HepG2 (cell line): Measurements from ENCODE around the gene MBD5. TPM values are rescaled to one million over a fixed set of nuclear protein-coding genes. Genes with fewer than 3 reads are reported as not detected.

Source experiments
- AGO1 ChIP-seq: fragments of 200-400 bp; formaldehyde crosslinking; IDR thresholded peaks from 2 replicates; pipeline ENCODE4 v1.6.1; 2017; ENCODE audit warnings: mild to moderate bottlenecking, low read depth, low read length, moderate library complexity; ENCODE audit not compliant: poor library complexity, severe bottlenecking
- AHR ChIP-seq: IDR thresholded peaks from 2 replicates; pipeline ENCODE4 v1.6.1; 2018; ENCODE audit warnings: missing genetic modification reagents, missing compliant biosample characterization
- DMAP1 ChIP-seq: IDR thresholded peaks from 2 replicates; pipeline ENCODE4 v1.6.1; 2016
- DPF2 ChIP-seq: sonication (generic); formaldehyde crosslinking; IDR thresholded peaks from 2 replicates; pipeline ENCODE4 v1.4.0; 2020; ENCODE audit warnings: mild to moderate bottlenecking, low read depth, missing genetic modification reagents, borderline replicate concordance
- ERF ChIP-seq: IDR thresholded peaks from 2 replicates; pipeline ENCODE4 v1.6.1; 2018; ENCODE audit warnings: missing biosample characterization, missing genetic modification reagents
- FOSL2 ChIP-seq: sonication (generic); formaldehyde crosslinking; IDR thresholded peaks from 2 replicates; pipeline ENCODE4 v1.4.0; 2020; ENCODE audit warnings: missing genetic modification reagents
- FOXO1 ChIP-seq: sonication (generic); formaldehyde crosslinking; IDR thresholded peaks from 2 replicates; pipeline ENCODE4 v1.4.0; 2020; ENCODE audit warnings: missing genetic modification reagents
- HCFC1 ChIP-seq: fragments of 150-350 bp; IDR thresholded peaks from 2 replicates; pipeline ENCODE4 v1.6.1; 2014; ENCODE audit warnings: low read depth, low read length
- KMT2B ChIP-seq: IDR thresholded peaks from 2 replicates; pipeline ENCODE4 v1.6.1; 2016; ENCODE audit warnings: missing genetic modification reagents, missing compliant biosample characterization
- NFKB2 ChIP-seq: sonication (generic); formaldehyde crosslinking; IDR thresholded peaks from 2 replicates; pipeline ENCODE4 v1.4.0; 2020; ENCODE audit warnings: missing genetic modification reagents, borderline replicate concordance
- SIX4 ChIP-seq: sonication (generic); formaldehyde crosslinking; IDR thresholded peaks from 2 replicates; pipeline ENCODE4 v1.4.0; 2020; ENCODE audit warnings: missing genetic modification reagents
- SOX13 ChIP-seq, 3 experiments: fragments of 450-650 bp in 1 of 3; sonication (generic) in 1 of 3; formaldehyde crosslinking in 1 of 3; IDR thresholded peaks in 2 of 3; conservative IDR thresholded peaks in 1 of 3; 2 replicates each; pipeline versions ENCODE4 v1.5.0 to v1.6.1; 2016 to 2020; ENCODE audit warnings: antibody characterized with exemption in 1 of 3, mild to moderate bottlenecking in 1 of 3, missing compliant biosample characterization in 1 of 3, missing genetic modification reagents in 1 of 3, moderate library complexity in 1 of 3
- SP5 ChIP-seq: IDR thresholded peaks from 2 replicates; pipeline ENCODE4 v1.6.1; 2016; ENCODE audit warnings: low read depth, borderline replicate concordance
- THAP9 ChIP-seq: sonication (generic); formaldehyde crosslinking; IDR thresholded peaks from 2 replicates; pipeline ENCODE4; 2020; ENCODE audit warnings: missing genetic modification reagents, mild to moderate bottlenecking, borderline replicate concordance
- ZFP91 ChIP-seq: sonication (generic); formaldehyde crosslinking; IDR thresholded peaks from 2 replicates; pipeline ENCODE4 v1.9.0; 2022; ENCODE audit warnings: missing genetic modification reagents, mild to moderate bottlenecking, borderline replicate concordance
- ZMYM2 ChIP-seq: sonication (generic); formaldehyde crosslinking; IDR thresholded peaks from 2 replicates; pipeline ENCODE4 v1.8.0; 2022; ENCODE audit warnings: mild to moderate bottlenecking, missing genetic modification reagents
- ZNF33B ChIP-seq: sonication (generic); formaldehyde crosslinking; IDR thresholded peaks from 2 replicates; pipeline ENCODE4 v1.5.1; 2020; ENCODE audit warnings: mild to moderate bottlenecking, missing genetic modification reagents
- ZNF354B ChIP-seq: sonication (generic); formaldehyde crosslinking; IDR thresholded peaks from 2 replicates; pipeline ENCODE4 v1.8.0; 2022; ENCODE audit warnings: mild to moderate bottlenecking, missing genetic modification reagents
- ZNF501 ChIP-seq: sonication (generic); formaldehyde crosslinking; IDR thresholded peaks from 2 replicates; pipeline ENCODE4 v1.5.1; 2020; ENCODE audit warnings: mild to moderate bottlenecking, moderate library complexity, missing genetic modification reagents
- ZNF510 ChIP-seq: sonication (generic); formaldehyde crosslinking; IDR thresholded peaks from 2 replicates; pipeline ENCODE4 v1.4.0; 2020; ENCODE audit warnings: low read depth, mild to moderate bottlenecking, missing genetic modification reagents
- polyA plus RNA-seq, 8 experiments: library from polyadenylated mRNA; depleted of rRNA in 3 of 8; stranded (reverse) in 7 of 8; unstranded in 1 of 8; fragments of >200 nt; fragmentation: Illumina TruSeq in 4 of 8; extraction: Trizol in 4 of 8; gene quantifications; 2 replicates each; pipeline versions ENCODE4 v1.2.1 to v1.2.3, GENCODE V29; 2011 to 2016; ENCODE audit warnings: low read depth in 4 of 8, missing spikeins in 1 of 8, mixed read lengths in 1 of 8; ENCODE audit not compliant: insufficient read depth in 1 of 8
- total RNA-seq, 5 experiments: library from RNA; depleted of rRNA; stranded (reverse); fragments of >200 nt; fragmentation: Illumina TruSeq; extraction: Trizol; gene quantifications; 2 replicates each; pipeline ENCODE4 v1.2.3, GENCODE V29; 2016; ENCODE audit warnings: low read depth in 1 of 5

The MBD5 gene
- total and polyA plus RNA-seq, 2 of the 13 experiments (the other 11 are each of a cell fraction or from before 2014, with no cell fraction given) = 13.5 to 26.4 TPM

DNA sequence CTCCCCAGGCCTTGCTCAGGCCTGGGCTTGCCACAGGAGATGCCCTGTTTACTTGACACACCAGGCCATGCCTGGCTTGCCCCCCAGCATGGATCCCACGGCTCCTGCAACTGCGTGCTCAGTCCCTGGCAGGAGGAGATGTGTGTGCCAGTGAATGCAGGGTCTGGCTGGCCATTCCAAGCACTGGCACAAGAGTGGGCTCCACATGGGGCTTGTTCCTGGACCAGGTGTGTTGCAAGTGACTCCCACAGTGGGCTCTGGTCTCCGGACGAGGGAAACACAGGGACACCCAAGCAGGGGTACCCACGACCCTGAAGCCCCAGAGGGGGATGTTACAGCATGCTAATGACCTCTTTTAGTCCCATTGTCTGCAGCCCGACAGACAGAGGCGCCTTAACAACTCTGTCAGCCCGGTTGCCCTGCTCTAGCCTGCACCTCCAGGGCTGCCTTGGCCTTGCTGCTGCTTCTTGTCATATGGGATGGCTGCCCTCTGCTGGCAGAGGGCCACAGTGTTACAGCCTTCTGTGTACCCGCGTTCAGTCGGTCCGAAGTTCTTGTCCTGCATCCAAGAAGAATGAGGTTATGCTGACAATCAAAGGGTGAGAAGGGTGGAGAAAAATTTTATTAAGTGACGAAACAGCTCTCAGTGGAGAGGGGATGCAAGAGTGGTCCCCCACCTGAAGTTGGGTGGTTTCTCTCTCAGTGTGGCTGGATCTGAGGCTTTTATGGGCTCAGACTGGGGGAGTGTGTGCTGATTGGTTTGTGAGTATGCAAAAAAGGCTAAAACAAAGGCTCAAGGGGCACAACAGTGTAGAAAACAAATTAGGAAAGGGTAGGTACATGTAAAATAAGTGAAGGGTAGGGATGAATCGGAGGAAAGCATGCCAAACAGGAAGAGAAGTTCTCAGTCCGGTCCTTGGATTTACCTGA, 180.4 kb downstream of the MBD5 start (continued):
- 0 out of 2 replicates have a peak, but pooled peaks have one; percentile 23 for TF ChIP-seq KMT2B (CRISPR knock-in tag)
- no peak for TF ChIP-seq ZNF510
- peak; percentile 43; the same call in 1 of the 2 replicates for TF ChIP-seq THAP9 (CRISPR knock-in tag)
- peak; percentile 29; the same call in 1 of the 2 replicates for TF ChIP-seq SIX4
- no peak for TF ChIP-seq HCFC1
- peak; percentile 60; the same call in 1 of the 2 replicates for TF ChIP-seq ZNF501 (CRISPR knock-in tag)
- peak; percentile 54; the same call in 1 of the 2 replicates for TF ChIP-seq ZMYM2 (CRISPR knock-in tag)
- no peak for TF ChIP-seq AGO1
- TF ChIP-seq SP5 (CRISPR knock-in tag) = no peak
- TF ChIP-seq AHR (CRISPR knock-in tag) = 0 out of 2 replicates have a peak, but pooled peaks have one; percentile 76
- TF ChIP-seq DPF2 (CRISPR knock-in tag) = no peak
- 0 out of 2 replicates have a peak, but pooled peaks have one; percentile 30 for TF ChIP-seq DMAP1 (CRISPR knock-in tag)
- TF ChIP-seq FOXO1 (CRISPR knock-in tag) = peak; percentile 45; the same call in 1 of the 2 replicates
- TF ChIP-seq FOSL2 = peak; percentile 35
- TF ChIP-seq ZFP91 (CRISPR knock-in tag) = peak; percentile 45; the same call in 1 of the 2 replicates
- 0 out of 2 replicates have a peak, but pooled peaks have one; percentile 10 for TF ChIP-seq ZNF33B (CRISPR knock-in tag)
- 0 out of 2 replicates have a peak, but pooled peaks have one; percentile 70 for TF ChIP-seq ZNF354B (CRISPR knock-in tag)
- peak; percentile 49; the same call in 1 of the 2 replicates for TF ChIP-seq NFKB2
- TF ChIP-seq ERF = peak; percentile 61; the same call in 1 of the 2 replicates
- TF ChIP-seq SOX13 (IDR thresholded peaks at IDR 0.05) = no peak
- 0 out of 4 replicates have a peak, but pooled peaks of 1 of the 2 experiments have one; percentile 36 for TF ChIP-seq SOX13 (CRISPR knock-in tag; conservative IDR thresholded peaks at IDR 0.05 in 1 of 2, IDR thresholded peaks at IDR 0.05 in 1 of 2)
